ENCODE data around the gene FBXO27.
"Not testable (repeated sequence)": the region's sequence is repeated elsewhere in the genome, so short reads cannot be mapped to it uniquely, and the experiment has no call there.

Gene FBXO27

GRCh38 chr19:38989614-38990013, 42.7 kb downstream of the FBXO27 start:
- not testable (repeated sequence) for H3K27me3 ChIP-seq (ENCODE audit: control insufficient read depth, insufficient read depth, low read length); DNase-seq (ENCODE audit: low read depth, low spot score); H3K4me3 ChIP-seq (ENCODE audit: low read length); H3K9me3 ChIP-seq (ENCODE audit: control insufficient read depth, insufficient read depth, low read length); H3K36me3 ChIP-seq (ENCODE audit: control insufficient read depth, insufficient read depth, low read length); H3K4me1 ChIP-seq (ENCODE audit: control insufficient read depth, insufficient read depth, low read length); H3K27ac ChIP-seq (ENCODE audit: low read length)
- no CpG with 5 or more reads among the region's 1 CpG for whole genome bisulfite sequencing (ENCODE audit: insufficient coverage, insufficient read length)

- no peak for DNase-seq (ENCODE audit: low read depth, low spot score)
- no peak overlapping the region for H3K27ac ChIP-seq (ENCODE audit: low read length)
- no peaks in the 10 kb centered on the region for H3K36me3 ChIP-seq (ENCODE audit: control insufficient read depth, insufficient read depth, low read length)
- no CpG with 5 or more reads among the region's 12 CpGs for WGBS (ENCODE audit: insufficient coverage, insufficient read length)
- no peak overlapping the region for H3K4me3 ChIP-seq (ENCODE audit: low read length)
- no peaks in the 10 kb centered on the region for H3K9me3 ChIP-seq (ENCODE audit: control insufficient read depth, insufficient read depth, low read length)
- no peaks in the 10 kb centered on the region for H3K4me1 ChIP-seq (ENCODE audit: control insufficient read depth, insufficient read depth, low read length)
- H3K27me3 ChIP-seq (ENCODE audit: control insufficient read depth, insufficient read depth, low read length): no peaks in the 10 kb centered on the region
These were observed 43.2 kb downstream of the FBXO27 start for GRCh38 chr19:38989066-38989605.

DNA sequence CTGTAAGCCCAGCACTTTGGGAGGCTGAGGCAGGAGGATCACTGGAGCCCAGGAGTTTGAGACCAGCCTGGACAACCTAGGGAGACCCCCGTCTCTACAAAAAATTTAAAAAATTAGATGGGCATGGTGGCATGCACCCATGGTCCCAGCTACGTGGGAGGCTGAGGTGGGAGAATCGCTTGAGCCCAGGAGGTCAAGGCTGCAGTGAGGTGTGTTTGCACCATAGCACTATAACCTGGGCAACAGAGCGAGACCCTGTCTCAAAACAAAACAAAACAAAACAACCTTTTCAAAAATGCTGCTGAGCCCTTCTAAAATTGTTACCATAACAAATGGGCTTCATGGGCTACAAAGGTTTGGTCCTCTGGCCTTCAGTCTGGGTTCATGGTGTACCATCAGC, 43.7 kb downstream of the FBXO27 start:
- not testable (repeated sequence) for DNase-seq (ENCODE audit: low read depth, low spot score); H3K9me3 ChIP-seq (ENCODE audit: control insufficient read depth, insufficient read depth, low read length); H3K4me3 ChIP-seq (ENCODE audit: low read length); H3K4me1 ChIP-seq (ENCODE audit: control insufficient read depth, insufficient read depth, low read length); H3K36me3 ChIP-seq (ENCODE audit: control insufficient read depth, insufficient read depth, low read length); H3K27ac ChIP-seq (ENCODE audit: low read length); H3K27me3 ChIP-seq (ENCODE audit: control insufficient read depth, insufficient read depth, low read length)
- no CpG with 5 or more reads among the region's 4 CpGs for WGBS (ENCODE audit: insufficient coverage, insufficient read length)

DNA sequence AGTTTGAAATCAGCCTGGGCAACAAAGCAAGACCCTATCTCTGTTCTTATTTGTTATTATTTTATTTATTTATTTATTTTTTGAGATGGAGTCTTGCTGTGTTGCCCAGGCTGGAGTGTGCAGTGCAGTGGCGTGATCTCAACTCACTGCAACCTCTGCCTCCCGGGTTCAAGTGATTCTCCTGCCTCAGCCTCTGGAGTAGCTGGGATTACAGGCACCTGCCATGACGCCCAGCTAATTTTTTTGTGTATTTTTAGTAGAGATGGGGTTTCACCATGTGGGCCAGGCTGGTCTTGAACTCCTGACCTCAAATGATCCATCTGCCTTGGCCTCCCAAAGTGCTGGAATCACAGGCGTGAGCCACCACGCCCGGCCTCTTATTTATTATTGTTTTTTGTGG, 44.6 kb downstream of the FBXO27 start:
- not testable (repeated sequence) for H3K27ac ChIP-seq (ENCODE audit: low read length); H3K4me3 ChIP-seq (ENCODE audit: low read length); H3K36me3 ChIP-seq (ENCODE audit: control insufficient read depth, insufficient read depth, low read length); H3K27me3 ChIP-seq (ENCODE audit: control insufficient read depth, insufficient read depth, low read length); H3K4me1 ChIP-seq (ENCODE audit: control insufficient read depth, insufficient read depth, low read length); DNase-seq (ENCODE audit: low read depth, low spot score); H3K9me3 ChIP-seq (ENCODE audit: control insufficient read depth, insufficient read depth, low read length)
- no CpG with 5 or more reads among the region's 6 CpGs for WGBS (ENCODE audit: insufficient coverage, insufficient read length)

- H3K36me3 ChIP-seq (ENCODE audit: control insufficient read depth, insufficient read depth, low read length): no peaks in the 10 kb centered on the region
- no peak overlapping the region for H3K27ac ChIP-seq (ENCODE audit: low read length)
- H3K9me3 ChIP-seq (ENCODE audit: control insufficient read depth, insufficient read depth, low read length): peaks cover 5% of the 10 kb centered on the region
- no peaks in the 10 kb centered on the region for H3K4me1 ChIP-seq (ENCODE audit: control insufficient read depth, insufficient read depth, low read length)
- DNase-seq (ENCODE audit: low read depth, low spot score): no peak
- H3K27me3 ChIP-seq (ENCODE audit: control insufficient read depth, insufficient read depth, low read length): no peaks in the 10 kb centered on the region
- H3K4me3 ChIP-seq (ENCODE audit: low read length): no peak overlapping the region
- no CpG with 5 or more reads among the region's 1 CpG for WGBS (ENCODE audit: insufficient coverage, insufficient read length)
These were observed 47.1 kb downstream of the FBXO27 start for GRCh38 chr19:38985262-38985661.

DNA sequence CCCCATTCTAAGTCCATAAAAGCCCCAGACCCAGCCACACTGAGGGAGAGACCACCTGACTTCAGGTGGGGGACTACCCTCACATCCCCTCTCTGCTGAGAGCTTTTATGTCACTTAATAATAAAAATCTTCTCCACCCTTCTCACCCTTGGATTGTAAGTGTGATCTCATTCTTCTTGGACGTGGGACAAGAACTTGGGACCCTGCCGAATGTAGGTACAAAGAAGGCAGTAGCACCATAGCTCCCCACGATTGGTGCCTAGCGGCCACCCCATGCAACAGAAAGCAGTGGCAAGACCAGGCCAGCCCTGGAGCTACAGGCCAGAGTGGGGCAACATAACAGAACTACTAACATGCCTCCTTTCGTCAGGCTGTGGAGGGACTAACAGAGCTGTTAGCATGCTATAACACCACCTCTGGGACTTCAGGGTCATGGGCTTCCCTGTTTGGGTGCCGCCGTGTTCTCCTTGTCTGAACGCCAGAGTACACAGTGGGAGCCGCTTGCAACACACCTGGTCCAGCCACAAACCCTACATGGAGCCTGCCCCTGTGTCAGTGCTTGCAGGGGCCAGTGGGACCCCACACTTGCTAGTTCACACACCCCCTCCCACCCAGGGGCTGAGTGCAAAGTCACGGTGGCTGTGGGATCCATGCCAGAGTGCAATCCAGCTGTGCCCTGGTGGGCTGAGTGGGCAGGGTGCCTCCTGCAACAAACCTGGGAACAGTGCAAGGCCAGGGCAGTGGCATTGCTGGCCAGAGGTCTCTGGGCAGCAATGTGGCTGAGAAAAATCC, 51.6 kb downstream of the FBXO27 start:
- Histone ChIP-seq H3K36me3 (ENCODE audit: control insufficient read depth, insufficient read depth, low read length) (no peaks in the 10 kb centered on the region), H3K27me3 (ENCODE audit: control insufficient read depth, insufficient read depth, low read length) (no peaks in the 10 kb centered on the region), H3K4me3 (ENCODE audit: low read length) (no peak overlapping the region), H3K4me1 (ENCODE audit: control insufficient read depth, insufficient read depth, low read length) (no peaks in the 10 kb centered on the region), H3K27ac (ENCODE audit: low read length) (no peak overlapping the region), H3K9me3 (ENCODE audit: control insufficient read depth, insufficient read depth, low read length) (peaks cover 5% of the 10 kb centered on the region)
- no CpG with 5 or more reads among the region's 10 CpGs for WGBS (ENCODE audit: insufficient coverage, insufficient read length)
- no peak for DNase-seq (ENCODE audit: low read depth, low spot score)

DNA sequence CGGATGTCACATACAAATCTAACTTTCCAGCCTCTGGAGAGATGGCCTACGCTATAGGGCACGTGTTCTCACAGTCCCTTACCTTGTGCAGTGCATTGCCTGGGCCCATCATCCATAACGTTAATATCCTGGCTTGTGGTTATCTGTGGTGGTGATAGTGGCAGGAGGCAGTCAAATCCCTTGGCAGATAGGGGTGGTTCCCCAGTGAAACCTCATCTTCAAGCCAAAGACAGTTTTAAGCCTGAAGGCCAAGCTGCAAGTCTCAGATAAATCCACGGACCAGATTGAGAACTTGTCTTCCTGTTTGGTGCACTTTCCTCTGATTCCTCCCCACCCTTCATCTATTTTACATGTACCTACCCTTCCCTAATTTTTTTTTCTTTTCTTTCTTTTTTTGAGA, 52.5 kb downstream of the FBXO27 start:
- no peak for DNase-seq (ENCODE audit: low read depth, low spot score)
- H3K4me1 ChIP-seq (ENCODE audit: control insufficient read depth, insufficient read depth, low read length): no peaks in the 10 kb centered on the region
- peaks cover 5% of the 10 kb centered on the region for H3K9me3 ChIP-seq (ENCODE audit: control insufficient read depth, insufficient read depth, low read length)
- no peak overlapping the region for H3K4me3 ChIP-seq (ENCODE audit: low read length)
- WGBS (ENCODE audit: insufficient coverage, insufficient read length): no CpG with 5 or more reads among the region's 5 CpGs
- H3K27me3 ChIP-seq (ENCODE audit: control insufficient read depth, insufficient read depth, low read length): no peaks in the 10 kb centered on the region
- H3K27ac ChIP-seq (ENCODE audit: low read length): no peak overlapping the region
- no peaks in the 10 kb centered on the region for H3K36me3 ChIP-seq (ENCODE audit: control insufficient read depth, insufficient read depth, low read length)

DNA sequence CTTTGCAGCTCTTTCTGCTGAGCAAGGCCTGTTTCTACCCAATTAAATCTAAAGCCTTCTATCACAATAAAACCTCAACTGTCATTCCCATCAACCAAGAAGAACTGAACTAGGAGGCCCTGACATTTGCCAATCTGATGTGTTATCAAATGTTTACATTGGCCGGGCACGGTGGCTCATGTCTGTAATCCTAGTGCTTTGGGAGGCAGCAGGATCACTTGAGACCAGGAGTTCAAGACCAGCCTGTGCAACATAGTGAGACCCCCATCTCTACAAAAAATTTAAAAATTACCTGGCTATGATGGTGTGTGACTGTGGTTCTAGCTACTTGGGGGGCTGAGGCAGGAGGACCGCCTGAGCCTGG, 54.0 kb downstream of the FBXO27 start:
- peaks cover 5% of the 10 kb centered on the region for H3K9me3 ChIP-seq (ENCODE audit: control insufficient read depth, insufficient read depth, low read length)
- no peak for DNase-seq (ENCODE audit: low read depth, low spot score)
- no peaks in the 10 kb centered on the region for H3K4me1 ChIP-seq (ENCODE audit: control insufficient read depth, insufficient read depth, low read length)
- no peak overlapping the region for H3K27ac ChIP-seq (ENCODE audit: low read length)
- no peaks in the 10 kb centered on the region for H3K36me3 ChIP-seq (ENCODE audit: control insufficient read depth, insufficient read depth, low read length)
- H3K27me3 ChIP-seq (ENCODE audit: control insufficient read depth, insufficient read depth, low read length): no peaks in the 10 kb centered on the region
- no CpG with 5 or more reads among the region's 3 CpGs for WGBS (ENCODE audit: insufficient coverage, insufficient read length)
- H3K4me3 ChIP-seq (ENCODE audit: low read length): no peak overlapping the region

GRCh38 chr19:38977445-38978325, 54.7 kb downstream of the FBXO27 start:
- H3K36me3 ChIP-seq (ENCODE audit: control insufficient read depth, insufficient read depth, low read length): no peaks in the 10 kb centered on the region
- WGBS (ENCODE audit: insufficient coverage, insufficient read length): 100% methylated on average over 1 of the region's 15 CpGs
- H3K27ac ChIP-seq (ENCODE audit: low read length): no peak overlapping the region
- peaks cover 5% of the 10 kb centered on the region for H3K9me3 ChIP-seq (ENCODE audit: control insufficient read depth, insufficient read depth, low read length)
- no peaks in the 10 kb centered on the region for H3K4me1 ChIP-seq (ENCODE audit: control insufficient read depth, insufficient read depth, low read length)
- DNase-seq (ENCODE audit: low read depth, low spot score): no peak
- H3K27me3 ChIP-seq (ENCODE audit: control insufficient read depth, insufficient read depth, low read length): no peaks in the 10 kb centered on the region
- H3K4me3 ChIP-seq (ENCODE audit: low read length): no peak overlapping the region

DNA sequence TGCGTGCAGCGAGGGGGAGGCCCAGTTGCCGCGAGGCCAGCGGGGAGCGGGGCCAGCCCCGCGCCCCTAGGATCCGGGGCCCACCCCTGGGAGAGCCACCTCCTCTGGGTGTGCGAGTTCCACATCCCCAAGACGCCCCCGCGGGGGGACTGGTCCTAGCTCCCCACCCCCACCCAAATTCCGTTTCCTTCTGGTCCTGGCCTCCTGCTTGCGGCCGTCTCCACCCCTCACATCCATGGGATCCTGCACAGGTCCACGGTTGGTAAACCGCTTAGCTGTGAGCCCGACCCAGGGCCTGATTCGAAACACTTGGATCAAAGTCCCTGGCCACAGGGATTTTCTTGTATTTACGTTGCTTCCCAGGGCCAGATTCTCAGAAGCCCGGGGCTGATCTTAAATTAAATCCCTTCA, 56.5 kb downstream of the FBXO27 start:
- Histone ChIP-seq H3K36me3 (ENCODE audit: control insufficient read depth, insufficient read depth, low read length) (no peaks in the 10 kb centered on the region), H3K4me1 (ENCODE audit: control insufficient read depth, insufficient read depth, low read length) (no peaks in the 10 kb centered on the region), H3K27ac (ENCODE audit: low read length) (no peak overlapping the region), H3K9me3 (ENCODE audit: control insufficient read depth, insufficient read depth, low read length) (peaks cover 5% of the 10 kb centered on the region), H3K27me3 (ENCODE audit: control insufficient read depth, insufficient read depth, low read length) (no peaks in the 10 kb centered on the region), H3K4me3 (ENCODE audit: low read length) (peak overlapping the region; percentile 88; the same call in 1 of the 2 replicates)
- no peak for DNase-seq (ENCODE audit: low read depth, low spot score)
- no CpG with 5 or more reads among the region's 22 CpGs for WGBS (ENCODE audit: insufficient coverage, insufficient read length)

Measured in iPS DF 6.9 (cell line).